Hepatocyte (in vitro differentiated cells): ENCODE results near the gene FZD8. TPM values are rescaled to one million over a fixed set of nuclear protein-coding genes. Genes with fewer than 3 reads are reported as not detected.

Experiments
- DNase-seq: peaks from one replicate; pipeline ENCODE4 v3.0.0-alpha.2; 2016; ENCODE audit warnings: low spot score
- H2AFZ ChIP-seq: fragments of 200-600 bp; sonication (generic); 2 replicates; pipeline ENCODE4 v1.6.0; 2016; ENCODE audit warnings: antibody characterized with exemption, mild to moderate bottlenecking
- H3K27ac ChIP-seq: fragments of 200-600 bp; sonication (generic); 2 replicates; pipeline ENCODE4 v1.5.1; 2016; ENCODE audit warnings: mild to moderate bottlenecking
- H3K27me3 ChIP-seq: fragments of 200-600 bp; sonication (generic); 2 replicates; pipeline ENCODE4 v1.6.1; 2016
- H3K36me3 ChIP-seq: fragments of 200-600 bp; sonication (generic); replicated peaks from 2 replicates; pipeline ENCODE4 v1.5.1; 2016; ENCODE audit warnings: low read depth; ENCODE audit not compliant: insufficient read depth
- H3K4me1 ChIP-seq: fragments of 200-600 bp; sonication (generic); 2 replicates; pipeline ENCODE4 v1.5.1; 2016; ENCODE audit warnings: mild to moderate bottlenecking, moderate library complexity; ENCODE audit not compliant: insufficient read depth
- H3K4me2 ChIP-seq: fragments of 200-600 bp; sonication (generic); 2 replicates; pipeline ENCODE4 v1.6.0; 2016
- H3K4me3 ChIP-seq: fragments of 200-600 bp; sonication (generic); 2 replicates; pipeline ENCODE4 v1.5.1; 2016; ENCODE audit warnings: mild to moderate bottlenecking
- H3K79me2 ChIP-seq: fragments of 200-600 bp; sonication (generic); 2 replicates; pipeline ENCODE4 v1.6.0; 2017; ENCODE audit warnings: mild to moderate bottlenecking
- H3K9me2 ChIP-seq: fragments of 200-600 bp; sonication (generic); replicated peaks from 2 replicates; pipeline ENCODE4 v1.6.0; 2017; ENCODE audit warnings: mild to moderate bottlenecking; ENCODE audit not compliant: insufficient read depth
- H3K9me3 ChIP-seq: fragments of 200-600 bp; sonication (generic); 2 replicates; pipeline ENCODE4 v1.5.1; 2016; ENCODE audit warnings: low read depth, mild to moderate bottlenecking
- H4K20me1 ChIP-seq: fragments of 200-600 bp; sonication (generic); 2 replicates; pipeline ENCODE4 v1.6.0; 2016; ENCODE audit warnings: mild to moderate bottlenecking; ENCODE audit not compliant: insufficient read depth, poor library complexity, severe bottlenecking
- CTCF ChIP-seq: fragments of 200-600 bp; sonication (generic); IDR thresholded peaks from 2 replicates; pipeline ENCODE4 v1.5.1; 2016; ENCODE audit warnings: antibody characterized with exemption, mild to moderate bottlenecking; ENCODE audit not compliant: poor library complexity
- EZH2 ChIP-seq: fragments of 200-600 bp; sonication (generic); IDR thresholded peaks from 2 replicates; pipeline ENCODE4 v1.6.1; 2016; ENCODE audit warnings: antibody characterized with exemption, mild to moderate bottlenecking, borderline replicate concordance
- EZH2phosphoT487 ChIP-seq: fragments of 200-600 bp; sonication (generic); IDR thresholded peaks from one replicate; pipeline ENCODE4 v1.6.1; 2018; ENCODE audit warnings: antibody characterized with exemption, mild to moderate bottlenecking, low read depth, moderate library complexity; ENCODE audit not compliant: unreplicated experiment, severe bottlenecking
- WGBS: methylation state at CpG from one replicate; pipeline ENCODE4 v1.1.6; 2016; ENCODE audit warnings: low lambda C conversion rate; ENCODE audit errors: missing lambda C conversion rate; 5-methylcytosine and 5-hydroxymethylcytosine counted together
- polyA plus RNA-seq: library from polyadenylated mRNA; unstranded; fragments of >200 nt; fragmentation: Nextera tagmentation; extraction: Ambion mirVana; gene quantifications from 2 replicates; pipeline ENCODE4 v1.2.1, GENCODE V29; 2016
- total RNA-seq: library from RNA; depleted of rRNA; stranded (reverse); fragments of >200 nt; gene quantifications from 2 replicates; pipeline ENCODE4 v1.2.3, GENCODE V29; 2014

Gene FZD8
- total and polyA plus RNA-seq, 2 experiments from 2014 or later, result 3.7 to 7.7 TPM

- 59% methylated on average over 12 of the region's 12 CpGs for WGBS
- H3K27me3 ChIP-seq, result peaks cover 17% of the 10 kb centered on the region
Measured at GRCh38 chr10:35633006-35633980, 8.8 kb downstream of the FZD8 start.

GRCh38 chr10:35632027-35632426 lies 10.1 kb downstream of the FZD8 start:
- Histone ChIP-seq H3K9me2 (no peaks in the 10 kb centered on the region), H2AFZ (no peak overlapping the region), H4K20me1 (no peaks in the 10 kb centered on the region), H3K27ac (no peak overlapping the region), H3K79me2 (no peaks in the 10 kb centered on the region), H3K4me3 (no peak overlapping the region), H3K27me3 (peaks cover 5% of the 10 kb centered on the region), H3K4me2 (no peak overlapping the region), H3K36me3 (no peaks in the 10 kb centered on the region), H3K4me1 (peaks cover 5% of the 10 kb centered on the region), H3K9me3 (no peaks in the 10 kb centered on the region)
- DNase-seq, result no peak
- no peak for TF ChIP-seq CTCF
- no peak for TF ChIP-seq EZH2phosphoT487
- TF ChIP-seq EZH2, result no peak

More at GRCh38 chr10:35633006-35633980, 8.8 kb downstream of the FZD8 start:
- Histone ChIP-seq H4K20me1 (peaks cover 2% of the 10 kb centered on the region), H3K27ac (no peak overlapping the region), H3K9me3 (no peaks in the 10 kb centered on the region), H2AFZ (no peak overlapping the region), H3K4me3 (no peak overlapping the region), H3K79me2 (no peaks in the 10 kb centered on the region), H3K4me1 (peaks cover 14% of the 10 kb centered on the region), H3K36me3 (no peaks in the 10 kb centered on the region), H3K9me2 (no peaks in the 10 kb centered on the region), H3K4me2 (no peak overlapping the region)
- DNase-seq, result no peak
- TF ChIP-seq EZH2phosphoT487 (no peak), CTCF (no peak), EZH2 (no peak)

- H4K20me1 ChIP-seq, result no peaks in the 10 kb centered on the region
- no peaks in the 10 kb centered on the region for H3K36me3 ChIP-seq
- H3K4me2 ChIP-seq, result no peak overlapping the region
- no peaks in the 10 kb centered on the region for H3K9me2 ChIP-seq
- no peak overlapping the region for H3K4me3 ChIP-seq
- H3K27ac ChIP-seq, result no peak overlapping the region
- peaks cover 4% of the 10 kb centered on the region for H3K4me1 ChIP-seq
- no peaks in the 10 kb centered on the region for H3K27me3 ChIP-seq
- no peak for DNase-seq
- no peak for TF ChIP-seq EZH2
- TF ChIP-seq EZH2phosphoT487, result no peak
- TF ChIP-seq CTCF, result no peak
- H3K9me3 ChIP-seq, result no peaks in the 10 kb centered on the region
- no peak overlapping the region for H2AFZ ChIP-seq
- no peaks in the 10 kb centered on the region for H3K79me2 ChIP-seq
- WGBS, result 94% methylated on average over 1 of the region's 1 CpG
Measured at GRCh38 chr10:35631404-35631803, 10.7 kb downstream of the FZD8 start.
